SK-N-MC (cell line): ENCODE data around the gene ZDHHC19.

ENCODE experiments used
- EZH2 ChIP-seq: fragments of 200-600 bp; sonication (generic); IDR thresholded peaks from one replicate; pipeline ENCODE4 v1.6.1; 2017; ENCODE audit warnings: antibody characterized with exemption
- POLR2AphosphoS5 ChIP-seq: IDR thresholded peaks from 2 replicates; pipeline ENCODE4 v1.6.1; 2012; ENCODE audit warnings: mild to moderate bottlenecking, low read depth, low read length, borderline replicate concordance

- TF ChIP-seq POLR2AphosphoS5 (no peak), EZH2 (no peak)
These were observed 48.5 kb downstream of the ZDHHC19 start for GRCh38 chr3:196162679-196163078.
